D721Med (cell line): Measurements from ENCODE around the gene CDK5R2.

ENCODE experiments used
- DNase-seq: peaks from one replicate; pipeline ENCODE4 v3.0.0; 2011; ENCODE audit warnings: low spot score; ENCODE audit not compliant: insufficient read length
- FAIRE-seq: peaks from 2 replicates; lab custom pipeline; 2011; peaks lifted over from hg19 to GRCh38; lab: Jason Lieb, UNC
- TF ChIP-seq, protein P1 (sequence below): IDR thresholded peaks from 2 replicates; pipeline ENCODE4 v1.5.1; 2012; ENCODE audit warnings: mild to moderate bottlenecking, control low read depth; ENCODE audit not compliant: insufficient read depth; ENCODE audit errors: missing control alignments

The CDK5R2 gene

DNA sequence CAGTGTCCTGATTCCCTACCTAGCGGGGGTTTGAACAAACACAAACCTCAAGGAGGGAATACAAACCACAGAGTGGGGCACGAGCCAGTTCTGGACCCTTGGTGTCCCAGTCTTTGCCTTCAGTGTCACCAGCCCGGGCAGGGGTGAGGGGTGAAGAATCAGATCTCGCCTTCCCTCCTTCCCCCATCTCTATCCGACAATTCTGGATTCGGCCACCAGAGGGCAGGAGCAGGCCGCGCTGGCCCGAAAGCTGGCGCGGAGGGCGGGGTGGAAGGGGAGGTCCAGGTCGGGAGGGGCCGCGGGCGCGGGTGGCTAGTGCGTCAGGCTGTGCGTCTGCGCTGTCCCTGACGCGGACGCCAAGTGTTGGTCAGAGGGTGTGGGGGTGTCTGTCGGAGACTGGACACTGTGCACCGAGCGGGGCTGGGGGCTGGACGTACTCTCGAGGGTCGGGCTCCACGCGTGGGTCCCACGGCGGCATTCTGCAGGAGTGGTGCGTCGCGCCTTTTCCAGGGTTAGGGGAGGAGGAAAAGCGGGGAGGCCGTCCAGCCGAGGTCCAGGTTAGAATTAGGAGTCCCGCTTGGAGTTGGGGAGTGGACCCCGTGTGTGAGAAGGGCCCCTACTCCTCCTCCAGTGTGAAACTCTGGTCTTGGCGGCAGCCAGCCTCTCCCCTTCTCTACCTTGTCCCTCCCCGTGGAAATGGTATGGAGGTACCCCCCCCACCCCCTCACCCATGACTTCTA lies 36.7 kb downstream of the CDK5R2 start:
- TF ChIP-seq, protein P1, sequence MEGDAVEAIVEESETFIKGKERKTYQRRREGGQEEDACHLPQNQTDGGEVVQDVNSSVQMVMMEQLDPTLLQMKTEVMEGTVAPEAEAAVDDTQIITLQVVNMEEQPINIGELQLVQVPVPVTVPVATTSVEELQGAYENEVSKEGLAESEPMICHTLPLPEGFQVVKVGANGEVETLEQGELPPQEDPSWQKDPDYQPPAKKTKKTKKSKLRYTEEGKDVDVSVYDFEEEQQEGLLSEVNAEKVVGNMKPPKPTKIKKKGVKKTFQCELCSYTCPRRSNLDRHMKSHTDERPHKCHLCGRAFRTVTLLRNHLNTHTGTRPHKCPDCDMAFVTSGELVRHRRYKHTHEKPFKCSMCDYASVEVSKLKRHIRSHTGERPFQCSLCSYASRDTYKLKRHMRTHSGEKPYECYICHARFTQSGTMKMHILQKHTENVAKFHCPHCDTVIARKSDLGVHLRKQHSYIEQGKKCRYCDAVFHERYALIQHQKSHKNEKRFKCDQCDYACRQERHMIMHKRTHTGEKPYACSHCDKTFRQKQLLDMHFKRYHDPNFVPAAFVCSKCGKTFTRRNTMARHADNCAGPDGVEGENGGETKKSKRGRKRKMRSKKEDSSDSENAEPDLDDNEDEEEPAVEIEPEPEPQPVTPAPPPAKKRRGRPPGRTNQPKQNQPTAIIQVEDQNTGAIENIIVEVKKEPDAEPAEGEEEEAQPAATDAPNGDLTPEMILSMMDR = peak; percentile 86
- FAIRE-seq (no peak), DNase-seq (peak; percentile 98)

GRCh38 chr2:218996937-218997336 lies 37.5 kb downstream of the CDK5R2 start:
- DNase-seq (no peak), FAIRE-seq (no peak)
- TF ChIP-seq, protein P1 = no peak

DNA sequence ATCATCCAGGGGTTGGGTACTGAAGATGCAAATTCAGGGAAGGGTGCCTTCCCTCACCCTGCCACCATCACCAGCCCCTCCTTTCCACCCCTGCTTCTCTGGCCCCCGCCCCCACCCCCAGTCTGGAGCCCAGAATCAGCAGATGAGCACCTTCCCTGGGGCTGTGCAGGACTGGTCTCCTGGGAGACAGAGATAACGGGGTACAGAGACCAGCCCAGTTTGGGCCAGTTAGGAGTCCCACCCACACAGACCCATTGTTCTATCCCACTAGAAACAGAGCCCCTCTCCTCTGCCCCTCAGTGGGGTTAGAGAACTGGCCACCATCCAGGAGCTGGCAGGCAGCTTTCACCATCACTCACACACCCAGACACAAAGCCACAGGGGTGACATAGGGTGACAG lies 38.3 kb downstream of the CDK5R2 start:
- DNase-seq = no peak
- no peak for FAIRE-seq
- TF ChIP-seq, protein P1 = no peak

GRCh38 chr2:218998414-218999002 lies 39.0 kb downstream of the CDK5R2 start:
- FAIRE-seq (no peak), DNase-seq (no peak)
- TF ChIP-seq, protein P1 = no peak

GRCh38 chr2:218999021-218999880 lies 39.8 kb downstream of the CDK5R2 start:
- no peak for DNase-seq
- TF ChIP-seq, protein P1 = no peak
- FAIRE-seq = no peak

DNA sequence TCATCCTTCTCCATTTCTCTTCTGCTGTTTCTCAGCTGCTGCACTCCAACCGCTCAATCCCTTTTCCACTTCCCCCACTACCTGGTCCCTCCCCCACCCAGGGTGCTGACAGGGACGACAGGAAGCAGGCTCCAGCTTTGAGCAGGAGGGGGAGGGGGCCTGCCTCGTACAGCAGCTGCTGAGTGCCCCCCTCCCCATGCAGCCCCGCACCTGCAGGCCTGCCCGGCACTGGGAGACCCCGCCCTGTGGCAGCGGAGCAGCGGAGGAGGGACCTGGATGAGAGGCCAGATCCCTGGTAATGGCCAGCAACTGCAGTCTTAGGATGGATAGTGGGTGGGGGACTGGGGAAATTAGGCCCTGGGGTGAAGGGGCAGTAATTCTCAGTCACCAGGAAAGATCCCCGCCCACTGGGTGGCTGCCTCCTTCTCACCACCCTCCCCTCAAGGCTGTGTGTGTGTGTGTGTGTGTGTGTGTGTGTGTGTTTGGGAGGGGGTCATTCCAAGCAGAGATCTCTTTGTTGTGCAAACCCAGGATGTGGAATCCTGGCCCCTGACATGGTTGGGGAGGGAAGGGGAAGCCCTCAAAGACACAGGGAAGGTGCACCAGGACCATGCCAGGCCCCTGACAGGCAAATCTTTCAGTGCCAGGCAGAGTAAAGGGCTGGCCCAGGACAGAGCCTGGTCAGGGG lies 40.6 kb downstream of the CDK5R2 start:
- no peak for FAIRE-seq
- TF ChIP-seq, protein P1 = no peak
- DNase-seq = no peak
